GM10248 (cell line): Measurements from ENCODE around the gene NIP7.

Experiments used
- CTCF ChIA-PET: fragments of 300-600 bp; sonication (Branson Sonifier 250); formaldehyde crosslinking; extraction: SDS; loops from one replicate; lab custom pipeline; 2021; ENCODE audit warnings: antibody characterized with exemption; lab: Yijun Ruan, JAX
- POLR2A ChIA-PET: fragments of 350-650 bp; sonication (Branson Sonifier 250); formaldehyde crosslinking; extraction: SDS; loops from one replicate; lab custom pipeline; 2020; ENCODE audit warnings: antibody characterized with exemption; lab: Yijun Ruan, JAX
- DNase-seq: peaks from one replicate; pipeline ENCODE4 v3.0.0; 2012; ENCODE audit errors: extremely low spot score
- TF ChIP-seq, protein P1 (sequence below): IDR thresholded peaks from 2 replicates; pipeline ENCODE4 v1.5.1; 2012; ENCODE audit warnings: mild to moderate bottlenecking, low read depth; ENCODE audit errors: extremely low read depth, missing control alignments, control extremely low read depth

Gene NIP7

DNA sequence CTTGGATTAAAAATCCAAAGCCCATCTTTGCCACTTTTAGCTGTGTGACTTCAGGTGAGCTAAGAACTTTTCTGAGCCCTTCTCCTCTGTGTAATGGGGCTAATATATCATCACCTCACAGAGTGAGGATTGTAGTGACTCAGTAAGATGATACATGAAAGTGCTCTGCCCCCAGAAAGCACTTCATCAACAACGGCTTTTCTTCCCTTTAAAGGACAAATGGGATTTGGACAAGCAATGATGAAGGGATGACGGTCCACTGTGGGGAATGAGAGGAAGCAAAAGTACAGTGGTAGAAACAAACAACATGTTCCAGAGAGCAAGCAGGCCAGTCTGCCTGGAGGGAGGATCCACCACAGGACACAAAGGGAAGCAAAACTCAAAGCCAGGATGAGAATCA, 26.3 kb downstream of the NIP7 start:
- POLR2A ChIA-PET: no interaction called here
- TF ChIP-seq, protein P1, sequence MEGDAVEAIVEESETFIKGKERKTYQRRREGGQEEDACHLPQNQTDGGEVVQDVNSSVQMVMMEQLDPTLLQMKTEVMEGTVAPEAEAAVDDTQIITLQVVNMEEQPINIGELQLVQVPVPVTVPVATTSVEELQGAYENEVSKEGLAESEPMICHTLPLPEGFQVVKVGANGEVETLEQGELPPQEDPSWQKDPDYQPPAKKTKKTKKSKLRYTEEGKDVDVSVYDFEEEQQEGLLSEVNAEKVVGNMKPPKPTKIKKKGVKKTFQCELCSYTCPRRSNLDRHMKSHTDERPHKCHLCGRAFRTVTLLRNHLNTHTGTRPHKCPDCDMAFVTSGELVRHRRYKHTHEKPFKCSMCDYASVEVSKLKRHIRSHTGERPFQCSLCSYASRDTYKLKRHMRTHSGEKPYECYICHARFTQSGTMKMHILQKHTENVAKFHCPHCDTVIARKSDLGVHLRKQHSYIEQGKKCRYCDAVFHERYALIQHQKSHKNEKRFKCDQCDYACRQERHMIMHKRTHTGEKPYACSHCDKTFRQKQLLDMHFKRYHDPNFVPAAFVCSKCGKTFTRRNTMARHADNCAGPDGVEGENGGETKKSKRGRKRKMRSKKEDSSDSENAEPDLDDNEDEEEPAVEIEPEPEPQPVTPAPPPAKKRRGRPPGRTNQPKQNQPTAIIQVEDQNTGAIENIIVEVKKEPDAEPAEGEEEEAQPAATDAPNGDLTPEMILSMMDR: no peak
- no peak for DNase-seq
- CTCF ChIA-PET: no interaction called here

DNA sequence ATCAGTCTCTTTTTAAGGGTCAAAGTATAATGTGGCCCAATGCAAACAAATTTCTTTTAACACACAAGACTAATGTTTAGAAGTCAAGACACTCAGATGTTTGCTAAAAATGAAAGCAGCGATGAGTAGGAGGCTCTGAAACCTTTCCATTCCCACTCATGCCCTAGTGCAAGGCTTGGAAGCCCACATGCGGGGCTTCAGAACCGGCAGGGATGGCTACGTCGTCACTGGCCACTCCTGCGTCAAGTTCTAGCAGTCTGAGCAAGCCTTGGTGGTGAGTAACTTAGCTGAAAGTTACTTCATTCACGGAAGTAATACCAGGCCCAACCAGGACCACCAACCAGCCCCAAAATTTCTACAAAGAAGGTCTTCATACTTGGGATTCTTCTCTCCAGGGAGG, 26.9 kb downstream of the NIP7 start:
- TF ChIP-seq, protein P1: no peak

DNA sequence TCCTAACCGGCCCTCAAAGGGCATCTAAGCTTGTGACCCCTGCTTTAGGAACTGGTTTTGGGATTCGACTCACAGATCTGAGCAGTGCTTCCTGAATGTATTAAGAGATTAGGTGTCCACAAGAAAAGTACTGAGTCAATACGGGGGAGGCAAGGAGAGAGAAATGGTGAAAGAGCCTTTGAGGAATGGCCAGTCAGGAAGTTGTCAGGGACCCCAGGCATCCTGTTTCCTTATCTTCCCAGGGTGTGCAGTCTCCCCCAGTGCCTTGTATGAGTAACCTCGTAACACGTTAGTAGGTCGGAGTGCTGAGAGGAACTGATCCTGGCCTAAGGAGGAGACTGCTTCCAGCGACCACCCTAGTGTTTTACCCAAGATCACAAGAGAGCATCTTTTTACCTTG, 28.4 kb downstream of the NIP7 start:
- ChIA-PET POLR2A (no interaction called here), CTCF (interaction anchor here (4.2 kb wide), 1 partner anchor 11 kb away, joined by 13 read pairs; no protein-coding TSS in a partner anchor)
- TF ChIP-seq, protein P1: no peak
- no peak for DNase-seq

More for the DNA sequence above, 26.9 kb downstream of the NIP7 start:
- no peak for DNase-seq
- ChIA-PET CTCF (interaction anchor here (1.0 kb wide), 1 partner anchor 26 kb away, joined by 3 read pairs; no protein-coding TSS in a partner anchor), POLR2A (no interaction called here)

- TF ChIP-seq, protein P1: no peak
- DNase-seq: no peak
- CTCF ChIA-PET: interaction anchor here (4.2 kb wide), 1 partner anchor 11 kb away, joined by 13 read pairs; no protein-coding TSS in a partner anchor
- POLR2A ChIA-PET: no interaction called here
Observed at GRCh38 chr16:69368866-69369265, 29.3 kb downstream of the NIP7 start.

- no peak for DNase-seq
- POLR2A ChIA-PET: no interaction called here
- TF ChIP-seq, protein P1: no peak
- CTCF ChIA-PET: interaction anchor here (1.2 kb wide), 1 partner anchor 30 kb away, joined by 3 read pairs; no protein-coding TSS in a partner anchor
Observed at GRCh38 chr16:69371564-69371963, 32.0 kb downstream of the NIP7 start.

DNA sequence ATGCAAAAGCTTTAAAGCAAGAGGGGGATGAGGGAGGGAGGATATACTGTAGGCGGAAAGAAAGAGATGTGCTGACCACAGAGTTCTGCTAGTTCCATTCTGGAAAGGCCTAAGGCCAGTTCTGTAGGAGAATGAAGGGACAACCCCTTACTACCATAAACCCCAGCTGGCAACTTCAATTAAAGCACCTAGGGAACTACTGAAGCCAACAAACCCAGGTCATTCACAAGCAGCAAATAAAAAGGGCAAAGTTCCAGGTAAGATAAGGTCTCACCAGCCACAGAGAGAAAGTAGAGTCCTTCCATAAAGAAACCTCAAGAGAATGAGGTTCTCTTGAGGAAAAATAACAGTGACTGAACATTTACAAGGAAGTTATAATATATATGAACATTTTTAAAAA, 33.4 kb downstream of the NIP7 start:
- POLR2A ChIA-PET: interaction anchor here (0.6 to 1.1 kb wide), 2 partner anchors 11 to 970 kb away, joined by 3 read pairs; no protein-coding TSS in a partner anchor
- no peak for DNase-seq
- TF ChIP-seq, protein P1: no peak
- CTCF ChIA-PET: interaction anchor here (1.6 kb wide), 1 partner anchor 39 kb away, joined by 3 read pairs; no protein-coding TSS in a partner anchor
